BJ (cell line): ENCODE measurements around the gene PYGO2. TPM values are rescaled to one million over a fixed set of nuclear protein-coding genes. Genes with fewer than 3 reads are reported as not detected.

ENCODE experiments used
- CTCF ChIA-PET: fragments of 350-600 bp; formaldehyde crosslinking; extraction: SDS; loops from one replicate; lab custom pipeline; 2021; ENCODE audit warnings: antibody characterized with exemption, inconsistent platforms; lab: Yijun Ruan, JAX
- POLR2A ChIA-PET: fragments of 300-600 bp; sonication (Branson Sonifier 250); formaldehyde crosslinking; extraction: SDS; loops from one replicate; lab custom pipeline; 2021; ENCODE audit warnings: antibody characterized with exemption; lab: Charles Lee
- DNase-seq: peaks from one replicate; pipeline ENCODE4 v3.0.0-alpha.2; 2011; ENCODE audit warnings: low read depth
- H3K27me3 ChIP-seq: 2 replicates; pipeline ENCODE4 v1.6.0; 2011; ENCODE audit warnings: low read length; ENCODE audit not compliant: control insufficient read depth, insufficient read depth
- H3K36me3 ChIP-seq: 2 replicates; pipeline ENCODE4 v1.5.1; 2011; ENCODE audit warnings: low read length; ENCODE audit not compliant: control insufficient read depth, insufficient read depth
- H3K4me3 ChIP-seq: 2 replicates; pipeline ENCODE4 v1.5.1; 2011; ENCODE audit warnings: low read depth, mild to moderate bottlenecking, control low read depth, low read length
- CTCF ChIP-seq: IDR thresholded peaks from 2 replicates; pipeline ENCODE4 v1.5.1; 2011; ENCODE audit warnings: low read depth, mild to moderate bottlenecking, control low read depth, inconsistent platforms, low read length, moderate library complexity; ENCODE audit not compliant: insufficient read depth
- polyA minus RNA-seq: library from RNA; depleted of rRNA, polyadenylated mRNA; stranded (reverse); fragments of >200 nt; gene quantifications from 2 replicates; pipeline ENCODE4 v1.2.3, GENCODE V29; 2011; rRNA and poly(A)+ RNA removed
- polyA plus RNA-seq: library from polyadenylated mRNA; depleted of rRNA; stranded (reverse); fragments of >200 nt; gene quantifications from 2 replicates; pipeline ENCODE4 v1.2.3, GENCODE V29; 2011; rRNA removed

Gene PYGO2
- 18.0 and 21.0 TPM in 2 replicates for polyA plus RNA-seq
- 8.4 and 12.3 TPM in 2 replicates for polyA minus RNA-seq

- no peak for DNase-seq
- peak; percentile 37 for TF ChIP-seq CTCF
- Histone ChIP-seq H3K4me3 (peak within 1 kb of the TSS; percentile 63), H3K27me3 (no peaks in the 10 kb centered on the region), H3K36me3 (peaks cover 24% of the 10 kb centered on the region)
- POLR2A ChIA-PET, result interaction anchor here (0.5 to 1.5 kb wide), 4 partner anchors 11 to 346 kb away, joined by 4 to 13 read pairs (median 4); no protein-coding TSS in a partner anchor
- CTCF ChIA-PET, result interaction anchor here (0.5 to 6.1 kb wide), 17 partner anchors 9 to 402 kb away, joined by 3 to 54 read pairs (median 3); partner anchors contain the start of genes ADAM15, PMVK and SHC1
Observed at GRCh38 chr1:154961207-154962155, at the start of gene PYGO2. Gene PYGO2, minus strand, starts transcription at chr1:154961782. Its CDS starts 206 bp downstream, at chr1:154961576.

GRCh38 chr1:155011004-155011416 is 49.4 kb upstream of the PYGO2 start:
- no peak for DNase-seq
- ChIA-PET POLR2A (no interaction called here), CTCF (interaction anchor here (1.0 to 10.2 kb wide), 3 partner anchors 15 to 34 kb away, joined by 3 to 95 read pairs (median 3); partner anchors contain the start of gene LENEP)
- no peak for TF ChIP-seq CTCF
- Histone ChIP-seq H3K4me3 (no peak overlapping the region), H3K27me3 (no peaks in the 10 kb centered on the region), H3K36me3 (peaks cover 11% of the 10 kb centered on the region)

- Histone ChIP-seq H3K36me3 (peaks cover 7% of the 10 kb centered on the region), H3K27me3 (no peaks in the 10 kb centered on the region), H3K4me3 (no peak overlapping the region)
- no peak for TF ChIP-seq CTCF
- POLR2A ChIA-PET, result no interaction called here
- no peak for DNase-seq
- CTCF ChIA-PET, result interaction anchor here (1.0 to 10.2 kb wide), 3 partner anchors 14 to 35 kb away, joined by 3 to 95 read pairs (median 3); partner anchors contain the start of gene LENEP
Observed at GRCh38 chr1:155010211-155010918, 48.8 kb upstream of the PYGO2 start.

- no peak overlapping the region for H3K4me3 ChIP-seq
- ChIA-PET CTCF (no interaction called here), POLR2A (no interaction called here)
- DNase-seq, result no peak
- TF ChIP-seq CTCF, result no peak
- H3K36me3 ChIP-seq, result peaks cover 4% of the 10 kb centered on the region
- no peaks in the 10 kb centered on the region for H3K27me3 ChIP-seq
Observed at GRCh38 chr1:155009742-155010141, 48.2 kb upstream of the PYGO2 start.
